GM23248 (cell line): ENCODE results near the gene PLCL2.

Experiments
- EZH2 ChIP-seq: fragments of 200-600 bp; sonication (generic); IDR thresholded peaks from 2 replicates; pipeline ENCODE4 v1.6.1; 2018; ENCODE audit warnings: antibody characterized with exemption, mild to moderate bottlenecking; ENCODE audit not compliant: insufficient read depth, poor library complexity, severe bottlenecking
- EZH2phosphoT487 ChIP-seq: fragments of 200-600 bp; sonication (generic); IDR thresholded peaks from 2 replicates; pipeline ENCODE4 v1.6.1; 2018; ENCODE audit warnings: antibody characterized with exemption, moderate library complexity, mild to moderate bottlenecking, low read depth; ENCODE audit not compliant: insufficient read depth

GRCh38 chr3:17119201-17120072, 234.7 kb downstream of the PLCL2 start:
- TF ChIP-seq EZH2 (no peak), EZH2phosphoT487 (no peak)
